Lung (tissue), 16 donors: ENCODE results near the gene ZNHIT6. TPM values are rescaled to one million over a fixed set of nuclear protein-coding genes. Genes with fewer than 3 reads are reported as not detected.
A peak's percentile ranks its signal among the peaks of the same experiment; 100 is the strongest.

Experiments used
- ATAC-seq: fragments of 200-7000 bp; cut with Tn5 transposase; one replicate; pipeline ENCODE4 v1.9.1; 2020; ENCODE audit warnings: moderate number of reproducible peaks; ENCODE audit not compliant: insufficient read depth, low FRiP score
- DNase-seq, 3 donors: peaks; one replicate each; pipeline ENCODE4 v3.0.0-alpha.2; 2013 to 2017
- H3K27ac ChIP-seq, 2 donors: one replicate each; pipeline ENCODE4 v1.5.1; 2013; ENCODE audit warnings: mild to moderate bottlenecking in 2 of 2, moderate library complexity in 2 of 2, control low read depth in 1 of 2, inconsistent platforms in 1 of 2, low read depth in 1 of 2, low read length in 1 of 2
- H3K27me3 ChIP-seq, 3 donors: one replicate each; pipeline ENCODE4 v1.5.1; 2013; ENCODE audit warnings: low read length in 2 of 3; ENCODE audit not compliant: control insufficient read depth in 3 of 3, insufficient read depth in 3 of 3
- H3K36me3 ChIP-seq, 4 donors: one replicate each; pipeline ENCODE4 v1.5.1; 2013; ENCODE audit warnings: low read length in 4 of 4, mild to moderate bottlenecking in 1 of 4, moderate library complexity in 1 of 4; ENCODE audit not compliant: control insufficient read depth in 4 of 4, insufficient read depth in 4 of 4
- H3K4me1 ChIP-seq, 5 donors: one replicate each; pipeline ENCODE4 v1.5.1; 2013; ENCODE audit warnings: low read length in 5 of 5, mild to moderate bottlenecking in 2 of 5, moderate library complexity in 1 of 5; ENCODE audit not compliant: control insufficient read depth in 5 of 5, insufficient read depth in 5 of 5
- H3K4me3 ChIP-seq: one replicate; pipeline ENCODE4 v1.5.1; 2013; ENCODE audit warnings: mild to moderate bottlenecking, control low read depth, moderate library complexity
- H3K9ac ChIP-seq, 2 donors: one replicate each; pipeline ENCODE4 v1.5.1; 2013; ENCODE audit warnings: low read length in 2 of 2, control low read depth in 1 of 2; ENCODE audit not compliant: insufficient read depth in 1 of 2
- H3K9me3 ChIP-seq, 4 donors: one replicate each; pipeline ENCODE4 v1.5.1; 2013; ENCODE audit warnings: low read length in 3 of 4, mild to moderate bottlenecking in 1 of 4, moderate library complexity in 1 of 4; ENCODE audit not compliant: control insufficient read depth in 4 of 4, insufficient read depth in 3 of 4
- CTCF ChIP-seq: IDR thresholded peaks from 2 replicates; pipeline ENCODE4 v1.5.1; 2012; ENCODE audit warnings: mild to moderate bottlenecking; ENCODE audit errors: control extremely low read depth, extremely low read depth
- WGBS, 2 donors: extraction: QIAGEN DNeasy Blood & Tissue Kit; methylation state at CpG; one replicate each; pipeline ENCODE4 v1.1.7; 2013; 5-methylcytosine and 5-hydroxymethylcytosine counted together
- long read RNA-seq, 5 donors: transcript quantifications; one replicate each; lab custom pipeline, GENCODE V29; 2026
- polyA plus RNA-seq, 2 donors: library from polyadenylated mRNA; stranded (reverse); fragments of 200-250 nt; gene quantifications; one replicate each; pipeline ENCODE4 v1.2.1, GENCODE V29; 2013
- total RNA-seq, 2 donors: library from RNA; depleted of rRNA in 1 of 2; stranded (reverse); fragments of >200 nt in 1 of 2; gene quantifications; one replicate each; pipeline ENCODE4 v1.2.1, GENCODE V29; 2014 to 2021
- donor health status: control.
- donor health status: control.
- donor health status: Bipolar disorder and iron deficiency.
- donor health status: healthy.
- donor health status: DM: yes; HTN: yes; CAD: no.

ZNHIT6 gene
- total RNA-seq (10 to 100 TPM; 11.4 to 17.7 TPM), polyA plus RNA-seq (1 to 10 TPM; 8.7 to 8.8 TPM)
- long read RNA-seq, donor 1, partial matches to known transcripts, result 0 of 3 reads
- long read RNA-seq, donor 1, other reads (novel, unspliced or antisense), result 0 of 3 reads
- long read RNA-seq, donor 2, partial matches to known transcripts, result 0 of 3 reads
- long read RNA-seq, donor 2, other reads (novel, unspliced or antisense), result 0 of 3 reads
- long read RNA-seq, donor 3, partial matches to known transcripts, result 0 of 3 reads
- long read RNA-seq, donor 3, other reads (novel, unspliced or antisense), result 0 of 3 reads
- long read RNA-seq, donor 4, partial matches to known transcripts, result 29 of 30 reads
- long read RNA-seq, donor 4, other reads (novel, unspliced or antisense), result 0 of 30 reads
- long read RNA-seq, donor 5, transcript ZNHIT6-201 (10 exons, 2,797 nt), result major isoform, 9 of 9 reads
- long read RNA-seq, donor 5, partial matches to known transcripts, result 0 of 9 reads
- long read RNA-seq, donor 5, other reads (novel, unspliced or antisense), result 0 of 9 reads

- peak; percentile 94 for ATAC-seq
These were observed at the start of gene ZNHIT6 for GRCh38 chr1:85707990-85708828. Gene ZNHIT6, minus strand, starts transcription at chr1:85708433. Its CDS starts 149 bp downstream, at chr1:85708284.

GRCh38 chr1:85756864-85757263 lies 48.6 kb upstream of the ZNHIT6 start:
- DNase-seq, result no peak
- no peak overlapping the region for H3K4me3 ChIP-seq
- H3K4me1 ChIP-seq, result no peaks in the 10 kb centered on the region
- ATAC-seq, result no peak
- no peaks in the 10 kb centered on the region for H3K27me3 ChIP-seq
- H3K36me3 ChIP-seq, result no peaks in the 10 kb centered on the region
- H3K27ac ChIP-seq, result no peak overlapping the region
- H3K9ac ChIP-seq, result no peak overlapping the region
- no peaks in the 10 kb centered on the region for H3K9me3 ChIP-seq
- WGBS, 2 donors, result 87 to 90% methylated on average over 5 of the region's 5 CpGs
- TF ChIP-seq CTCF, result no peak

More at GRCh38 chr1:85707990-85708828, at the start of gene ZNHIT6:
- no peak for TF ChIP-seq CTCF
- WGBS, 2 donors, result 1% methylated on average over 35 of the region's 35 CpGs
- H3K4me3 ChIP-seq, result peak within 1 kb of the TSS; percentile 93
- peaks cover 0 to 12% (median 5%) of the 10 kb centered on the region in 5 donors for H3K4me1 ChIP-seq
- H3K9ac ChIP-seq, result peak within 1 kb of the TSS; percentile 66 to 98
- peak within 1 kb of the TSS; percentile 81 to 96 for H3K27ac ChIP-seq
- H3K27me3 ChIP-seq, result no peaks in the 10 kb centered on the region
- peak; percentile 92 to 96 (median 95) for DNase-seq
- peaks cover 2 to 13% (median 7%) of the 10 kb centered on the region in 4 donors for H3K36me3 ChIP-seq
- no peaks in the 10 kb centered on the region for H3K9me3 ChIP-seq

GRCh38 chr1:85748120-85748519 lies 39.9 kb upstream of the ZNHIT6 start:
- Histone ChIP-seq H3K27ac (no peak overlapping the region), H3K4me3 (no peak overlapping the region), H3K4me1 (peaks cover 0 to 9% (median 0%) of the 10 kb centered on the region in 5 donors), H3K9ac (no peak overlapping the region), H3K9me3 (no peaks in the 10 kb centered on the region), H3K27me3 (no peaks in the 10 kb centered on the region), H3K36me3 (no peaks in the 10 kb centered on the region)
- no peak for TF ChIP-seq CTCF
- DNase-seq (no peak), ATAC-seq (no peak)
- 0 to 92% methylated on average over 1 of the region's 1 CpG for whole genome bisulfite sequencing, 2 donors
